Activated CD4-positive, alpha-beta T cell treated with anti-CD3 and anti-CD28 coated beads, Interleukin-10, Interleukin-2, amounts not matched to agents 100 ng/mL and 50 ng/mL, durations not matched to agents 16 hours and 8 hours (primary cell): ENCODE results near the gene JAML.
"Not testable (repeated sequence)": the region's sequence is repeated elsewhere in the genome, so short reads cannot be mapped to it uniquely, and the experiment has no call there.

Source experiments
- DNase-seq: peaks from one replicate; pipeline ENCODE4 v3.0.0-alpha.2; 2020

Gene JAML

GRCh38 chr11:118192817-118193216 is 32.0 kb downstream of the JAML start:
- DNase-seq: not testable (repeated sequence)

- DNase-seq: not testable (repeated sequence)
Measured at GRCh38 chr11:118190942-118191506, 33.8 kb downstream of the JAML start.

GRCh38 chr11:118186346-118187107 is 38.3 kb downstream of the JAML start:
- DNase-seq: no peak

- DNase-seq: no peak
Measured at GRCh38 chr11:118184784-118185579, 39.8 kb downstream of the JAML start.

GRCh38 chr11:118183691-118184090 is 41.1 kb downstream of the JAML start:
- DNase-seq: not testable (repeated sequence)

- DNase-seq: peak; percentile 20
Measured at GRCh38 chr11:118180300-118180703, 44.5 kb downstream of the JAML start.

- DNase-seq: no peak
Measured at GRCh38 chr11:118176778-118177134, 48.1 kb downstream of the JAML start.

- DNase-seq: no peak
Measured at GRCh38 chr11:118175993-118176777, 48.6 kb downstream of the JAML start, which contains the start of gene SCN2B. Gene SCN2B (minus strand): TSS chr11:118176639. CDS start chr11:118176431, 208 bp downstream.

- no peak for DNase-seq
Measured at GRCh38 chr11:118175031-118175992, 49.5 kb downstream of the JAML start.

GRCh38 chr11:118174006-118174567 is 50.7 kb downstream of the JAML start:
- no peak for DNase-seq

GRCh38 chr11:118172356-118172755 is 52.5 kb downstream of the JAML start:
- DNase-seq: no peak

GRCh38 chr11:118171269-118172062 is 53.3 kb downstream of the JAML start:
- DNase-seq: peak; percentile 75

GRCh38 chr11:118170882-118171268 is 53.9 kb downstream of the JAML start:
- DNase-seq: no peak

- DNase-seq: no peak
Measured at GRCh38 chr11:118170231-118170630, 54.6 kb downstream of the JAML start.

GRCh38 chr11:118169300-118170140 is 55.3 kb downstream of the JAML start:
- DNase-seq: no peak

- DNase-seq: no peak
Measured at GRCh38 chr11:118168751-118169150, 56.1 kb downstream of the JAML start.

GRCh38 chr11:118168316-118168715 is 56.5 kb downstream of the JAML start:
- no peak for DNase-seq

GRCh38 chr11:118167906-118168305 is 56.9 kb downstream of the JAML start:
- no peak for DNase-seq

- DNase-seq: no peak
Measured at GRCh38 chr11:118167253-118167652, 57.6 kb downstream of the JAML start.

- no peak for DNase-seq
Measured at GRCh38 chr11:118166641-118167040, 58.2 kb downstream of the JAML start.
